Gastrocnemius medialis (tissue), 4 donors: ENCODE data around the gene CYS1. TPM values are rescaled to one million over a fixed set of nuclear protein-coding genes. Genes with fewer than 3 reads are reported as not detected.

Source experiments
- ATAC-seq, 2 donors: fragments of 150-250 bp; one replicate each; pipeline ENCODE4 v1.9.1; 2016
- DNase-seq, 2 donors: peaks; one replicate each; pipeline ENCODE4 v3.0.0-alpha.2; 2019
- H3K27ac ChIP-seq, 4 donors: fragments of 200-600 bp; sonication (generic); 1 replicate in 1 of 4; 2 replicates in 3 of 4; pipeline ENCODE4 v1.5.1; 2016 to 2018; ENCODE audit warnings: mild to moderate bottlenecking in 2 of 4, moderate library complexity in 1 of 4
- H3K27me3 ChIP-seq, 3 donors: fragments of 200-600 bp; sonication (generic) in 2 of 3; 1 replicate in 1 of 3; 2 replicates in 2 of 3; pipeline versions ENCODE4 v1.5.1 to v1.6.0; 2016 to 2019; ENCODE audit warnings: mild to moderate bottlenecking in 1 of 3, moderate library complexity in 1 of 3
- H3K36me3 ChIP-seq, 2 donors: fragments of 200-600 bp; sonication (generic) in 1 of 2; one replicate each; pipeline ENCODE4 v1.5.1; 2017 to 2018
- H3K4me1 ChIP-seq, 2 donors: fragments of 200-600 bp; sonication (generic) in 1 of 2; one replicate each; pipeline ENCODE4 v1.5.1; 2016 to 2017; ENCODE audit warnings: mild to moderate bottlenecking in 2 of 2
- H3K4me3 ChIP-seq, 4 donors: fragments of 200-600 bp; sonication (generic) in 3 of 4; 1 replicate in 1 of 4; 2 replicates in 3 of 4; pipeline ENCODE4 v1.5.1; 2016 to 2019; ENCODE audit warnings: mild to moderate bottlenecking in 2 of 4
- H3K9me3 ChIP-seq, 3 donors: fragments of 200-600 bp; sonication (generic) in 2 of 3; 1 replicate in 1 of 3; 2 replicates in 2 of 3; pipeline ENCODE4 v1.5.1; 2016 to 2019
- CTCF ChIP-seq, 5 experiments: fragments of 450-650 bp in 3 of 5; fragments of 200-600 bp in 2 of 5; sonication (generic) in 2 of 5; IDR thresholded peaks in 4 of 5; conservative IDR thresholded peaks in 1 of 5; 1 replicate in 4 of 5; 2 replicates in 1 of 5; pipeline ENCODE4 v1.5.1; 2016 to 2019; ENCODE audit warnings: antibody characterized with exemption in 5 of 5, mild to moderate bottlenecking in 3 of 5, moderate library complexity in 3 of 5
- POLR2A ChIP-seq, 2 donors: fragments of 450-650 bp; IDR thresholded peaks; one replicate each; pipeline ENCODE4 v1.6.1; 2017; ENCODE audit warnings: antibody characterized with exemption in 2 of 2, mild to moderate bottlenecking in 2 of 2, moderate library complexity in 2 of 2
- in situ Hi-C, 4 donors: fragments of 200-750 bp; cut with MboI; loops; one replicate each; pipeline versions ENCODE4 v1.15.0 to v1.8.0; 2017; ENCODE audit warnings: low sequenced_read_pairs in 4 of 4
- intact Hi-C: fragments of 100-400 bp; cut with DNase I; formaldehyde crosslinking; loops from one replicate; pipeline ENCODE4 v1.15.1; 2023; ENCODE audit warnings: low total_unique reads
- total RNA-seq, 4 donors: library from RNA; depleted of rRNA; stranded (reverse); fragments of >200 nt; gene quantifications; one replicate each; pipeline versions ENCODE4 v1.1.0 to v1.2.3, GENCODE V29; 2016

The CYS1 gene
- total RNA-seq, 4 donors from 2014 or later = 0.10 to 0.42 (median 0.18) TPM; not detected in 1

GRCh38 chr2:10026940-10027569 is 53.2 kb downstream of the CYS1 start:
- ATAC-seq = no peak
- in situ Hi-C loops = loop anchor here in 2 of 4 donors (25.0 kb wide), 2 partner anchors 215 to 390 kb away; partner anchors contain the start of gene YWHAQ (in 1 of the 2)

GRCh38 chr2:10022966-10023662 is 57.1 kb downstream of the CYS1 start:
- no peak overlapping the region for H3K27ac ChIP-seq
- in situ Hi-C loops (no loop called here), intact Hi-C loops (no loop called here)
- TF ChIP-seq CTCF (IDR thresholded peaks at IDR 0.05 in 4 of 5, conservative IDR thresholded peaks at IDR 0.05 in 1 of 5) (no peak), POLR2A (IDR thresholded peaks at IDR 0.05) (no peak)
- H3K36me3 ChIP-seq = no peaks in the 10 kb centered on the region
- DNase-seq (no peak), ATAC-seq (no peak)
- no peaks in the 10 kb centered on the region for H3K9me3 ChIP-seq
- no peak overlapping the region for H3K4me3 ChIP-seq
- H3K27me3 ChIP-seq = no peaks in the 10 kb centered on the region
- H3K4me1 ChIP-seq = no peaks in the 10 kb centered on the region

More at GRCh38 chr2:10026940-10027569, 53.2 kb downstream of the CYS1 start:
- no peak overlapping the region for H3K27ac ChIP-seq
- no peak overlapping the region for H3K4me3 ChIP-seq
- H3K4me1 ChIP-seq = peaks cover 0 to 13% of the 10 kb centered on the region in 2 donors
- no peak for TF ChIP-seq CTCF (IDR thresholded peaks at IDR 0.05 in 4 of 5, conservative IDR thresholded peaks at IDR 0.05 in 1 of 5)
- TF ChIP-seq POLR2A (IDR thresholded peaks at IDR 0.05) = no peak
- no peak for DNase-seq
- no peaks in the 10 kb centered on the region for H3K9me3 ChIP-seq
- intact Hi-C loops = no loop called here
- H3K36me3 ChIP-seq = no peaks in the 10 kb centered on the region
- H3K27me3 ChIP-seq = no peaks in the 10 kb centered on the region

GRCh38 chr2:10022445-10022844 is 57.8 kb downstream of the CYS1 start:
- intact Hi-C loops (no loop called here), in situ Hi-C loops (no loop called here)
- H3K27ac ChIP-seq = no peak overlapping the region
- TF ChIP-seq POLR2A (IDR thresholded peaks at IDR 0.05) (no peak), CTCF (IDR thresholded peaks at IDR 0.05 in 4 of 5, conservative IDR thresholded peaks at IDR 0.05 in 1 of 5) (no peak)
- no peaks in the 10 kb centered on the region for H3K27me3 ChIP-seq
- H3K4me3 ChIP-seq = no peak overlapping the region
- H3K4me1 ChIP-seq = no peaks in the 10 kb centered on the region
- H3K9me3 ChIP-seq = no peaks in the 10 kb centered on the region
- no peak for DNase-seq
- no peak for ATAC-seq
- no peaks in the 10 kb centered on the region for H3K36me3 ChIP-seq

- no peak for TF ChIP-seq CTCF (IDR thresholded peaks at IDR 0.05 in 4 of 5, conservative IDR thresholded peaks at IDR 0.05 in 1 of 5)
- no peak for TF ChIP-seq POLR2A (IDR thresholded peaks at IDR 0.05)
- no peak overlapping the region for H3K4me3 ChIP-seq
- ATAC-seq = no peak
These were observed 58.2 kb downstream of the CYS1 start for GRCh38 chr2:10022041-10022421.

More at GRCh38 chr2:10022041-10022421, 58.2 kb downstream of the CYS1 start:
- in situ Hi-C loops (no loop called here), intact Hi-C loops (no loop called here)
- DNase-seq = no peak
- no peaks in the 10 kb centered on the region for H3K9me3 ChIP-seq
- H3K27ac ChIP-seq = no peak overlapping the region
- no peaks in the 10 kb centered on the region for H3K4me1 ChIP-seq
- no peaks in the 10 kb centered on the region for H3K36me3 ChIP-seq
- no peaks in the 10 kb centered on the region for H3K27me3 ChIP-seq
